BLaER1 (cell line): ENCODE results near the gene CCDC106.
A peak's percentile ranks its signal among the peaks of the same experiment; 100 is the strongest.

Experiments used
- H3K27ac ChIP-seq: shearing (Covaris generic); formaldehyde crosslinking; 2 replicates; pipeline ENCODE4 v1.8.1; 2022
- H3K27me3 ChIP-seq: shearing (Covaris generic); formaldehyde crosslinking; 2 replicates; pipeline ENCODE4 v1.8.1; 2022
- H3K36me3 ChIP-seq: shearing (Covaris generic); formaldehyde crosslinking; 2 replicates; pipeline ENCODE4 v1.8.1; 2022
- H3K4me1 ChIP-seq: shearing (Covaris generic); formaldehyde crosslinking; 2 replicates; pipeline ENCODE4 v1.8.1; 2022
- H3K4me2 ChIP-seq: shearing (Covaris generic); formaldehyde crosslinking; 2 replicates; pipeline ENCODE4 v1.8.1; 2022
- H3K4me3 ChIP-seq: shearing (Covaris generic); formaldehyde crosslinking; 2 replicates; pipeline ENCODE4 v1.8.1; 2022
- H3K9ac ChIP-seq: shearing (Covaris generic); formaldehyde crosslinking; 2 replicates; pipeline ENCODE4 v1.8.1; 2022
- H3K9me3 ChIP-seq: shearing (Covaris generic); formaldehyde crosslinking; 2 replicates; pipeline ENCODE4 v1.8.1; 2022
- H4K20me1 ChIP-seq: shearing (Covaris generic); formaldehyde crosslinking; 2 replicates; pipeline ENCODE4 v1.8.1; 2022
- Cebpa-rat ChIP-seq: shearing (Covaris generic); IDR thresholded peaks from 2 replicates; pipeline ENCODE4 v1.8.1; 2022

CCDC106 gene

GRCh38 chr19:55635334-55635717, 12.7 kb upstream of the CCDC106 start:
- Histone ChIP-seq H3K4me3 (peak overlapping the region; percentile 89), H3K4me2 (peak overlapping the region; percentile 97), H4K20me1 (no peaks in the 10 kb centered on the region), H3K36me3 (peaks cover 7% of the 10 kb centered on the region), H3K4me1 (peaks cover 82% of the 10 kb centered on the region), H3K9me3 (no peaks in the 10 kb centered on the region), H3K27me3 (no peaks in the 10 kb centered on the region; the same call in 1 of the 2 replicates), H3K9ac (peak overlapping the region; percentile 97), H3K27ac (peak overlapping the region; percentile 96)
- TF ChIP-seq Cebpa-rat = no peak

- peak overlapping the region; percentile 97 for H3K9ac ChIP-seq
- no peaks in the 10 kb centered on the region for H3K9me3 ChIP-seq
- peaks cover 81% of the 10 kb centered on the region for H3K4me1 ChIP-seq
- no peaks in the 10 kb centered on the region for H4K20me1 ChIP-seq
- H3K4me3 ChIP-seq = peak overlapping the region; percentile 89
- peaks cover 7% of the 10 kb centered on the region for H3K36me3 ChIP-seq
- peak overlapping the region; percentile 97 for H3K4me2 ChIP-seq
- no peak for TF ChIP-seq Cebpa-rat
- peak overlapping the region; percentile 96 for H3K27ac ChIP-seq
- no peaks in the 10 kb centered on the region; the same call in 1 of the 2 replicates for H3K27me3 ChIP-seq
These were observed 12.1 kb upstream of the CCDC106 start for GRCh38 chr19:55635856-55636440.

- Histone ChIP-seq H3K9me3 (no peaks in the 10 kb centered on the region), H3K4me2 (peak overlapping the region; percentile 97), H3K27ac (peak overlapping the region; percentile 27; the same call in 1 of the 2 replicates), H3K9ac (peak overlapping the region; percentile 32; the same call in 1 of the 2 replicates), H3K4me1 (peaks cover 79% of the 10 kb centered on the region), H3K4me3 (peak overlapping the region; percentile 89; the same call in 1 of the 2 replicates), H3K27me3 (no peaks in the 10 kb centered on the region; the same call in 1 of the 2 replicates), H4K20me1 (no peaks in the 10 kb centered on the region), H3K36me3 (peaks cover 7% of the 10 kb centered on the region)
- TF ChIP-seq Cebpa-rat = no peak
These were observed 11.3 kb upstream of the CCDC106 start for GRCh38 chr19:55636723-55637122.

GRCh38 chr19:55637534-55637933, 10.5 kb upstream of the CCDC106 start:
- H3K4me1 ChIP-seq = peaks cover 76% of the 10 kb centered on the region
- H3K9ac ChIP-seq = 0 out of 2 replicates have a peak overlapping the region, but pooled peaks have one; percentile 1
- H3K36me3 ChIP-seq = peaks cover 7% of the 10 kb centered on the region
- H3K9me3 ChIP-seq = no peaks in the 10 kb centered on the region
- no peak overlapping the region for H3K4me2 ChIP-seq
- no peaks in the 10 kb centered on the region; the same call in 1 of the 2 replicates for H3K27me3 ChIP-seq
- H3K4me3 ChIP-seq = no peak overlapping the region
- no peaks in the 10 kb centered on the region for H4K20me1 ChIP-seq
- no peak overlapping the region for H3K27ac ChIP-seq
- no peak for TF ChIP-seq Cebpa-rat

GRCh38 chr19:55638864-55639359, 9.1 kb upstream of the CCDC106 start:
- Histone ChIP-seq H3K4me1 (peaks cover 70% of the 10 kb centered on the region), H3K4me2 (peak overlapping the region; percentile 98), H3K9me3 (no peaks in the 10 kb centered on the region), H4K20me1 (no peaks in the 10 kb centered on the region), H3K36me3 (peaks cover 7% of the 10 kb centered on the region), H3K4me3 (no peak overlapping the region), H3K27me3 (no peaks in the 10 kb centered on the region; the same call in 1 of the 2 replicates), H3K9ac (peak overlapping the region; percentile 94; the same call in 1 of the 2 replicates), H3K27ac (peak overlapping the region; percentile 92)
- no peak for TF ChIP-seq Cebpa-rat

- peak overlapping the region; percentile 98 for H3K4me2 ChIP-seq
- H3K4me3 ChIP-seq = peak overlapping the region; percentile 89
- TF ChIP-seq Cebpa-rat = no peak
- peaks cover 75% of the 10 kb centered on the region for H3K4me1 ChIP-seq
- H3K9me3 ChIP-seq = no peaks in the 10 kb centered on the region
- peaks cover 11% of the 10 kb centered on the region; the same call in 1 of the 2 replicates for H4K20me1 ChIP-seq
- peak overlapping the region; percentile 94 for H3K9ac ChIP-seq
- no peaks in the 10 kb centered on the region for H3K27me3 ChIP-seq
- peaks cover 16% of the 10 kb centered on the region for H3K36me3 ChIP-seq
- peak overlapping the region; percentile 92 for H3K27ac ChIP-seq
These were observed 7.9 kb upstream of the CCDC106 start for GRCh38 chr19:55640043-55640576.

- peak within 1 kb of the TSS; percentile 92 for H3K27ac ChIP-seq
- H3K4me1 ChIP-seq = peaks cover 75% of the 10 kb centered on the region
- peak within 1 kb of the TSS; percentile 89 for H3K4me3 ChIP-seq
- no peaks in the 10 kb centered on the region for H3K27me3 ChIP-seq
- peaks cover 14% of the 10 kb centered on the region; the same call in 1 of the 2 replicates for H4K20me1 ChIP-seq
- peak within 1 kb of the TSS; percentile 98 for H3K4me2 ChIP-seq
- H3K9ac ChIP-seq = peak within 1 kb of the TSS; percentile 94
- no peak for TF ChIP-seq Cebpa-rat
- H3K36me3 ChIP-seq = peaks cover 23% of the 10 kb centered on the region
- no peaks in the 10 kb centered on the region for H3K9me3 ChIP-seq
These were observed 7.2 kb upstream of the CCDC106 start, which contains the start of gene ZNF580 for GRCh38 chr19:55640577-55641425. Gene ZNF580 (plus strand): TSS chr19:55641002. CDS start chr19:55642509, 1,507 bp downstream.

- H3K4me1 ChIP-seq = peaks cover 74% of the 10 kb centered on the region
- H3K9ac ChIP-seq = peak overlapping the region; percentile 94
- peak overlapping the region; percentile 98 for H3K4me2 ChIP-seq
- peaks cover 27% of the 10 kb centered on the region for H3K36me3 ChIP-seq
- peaks cover 14% of the 10 kb centered on the region; the same call in 1 of the 2 replicates for H4K20me1 ChIP-seq
- H3K27me3 ChIP-seq = no peaks in the 10 kb centered on the region
- no peaks in the 10 kb centered on the region for H3K9me3 ChIP-seq
- H3K27ac ChIP-seq = peak overlapping the region; percentile 92
- TF ChIP-seq Cebpa-rat = no peak
- H3K4me3 ChIP-seq = peak overlapping the region; percentile 89
These were observed 6.4 kb upstream of the CCDC106 start for GRCh38 chr19:55641426-55642152.
